GM21576 (cell line): ENCODE data around the gene BRD3OS.

Experiments
- ATAC-seq: cut with Tn5 transposase; IDR thresholded peaks from one replicate; pipeline ENCODE4 v1.9.1; 2021; ENCODE audit warnings: mild to moderate bottlenecking, moderate library complexity; ENCODE audit not compliant: unreplicated experiment

BRD3OS gene

DNA sequence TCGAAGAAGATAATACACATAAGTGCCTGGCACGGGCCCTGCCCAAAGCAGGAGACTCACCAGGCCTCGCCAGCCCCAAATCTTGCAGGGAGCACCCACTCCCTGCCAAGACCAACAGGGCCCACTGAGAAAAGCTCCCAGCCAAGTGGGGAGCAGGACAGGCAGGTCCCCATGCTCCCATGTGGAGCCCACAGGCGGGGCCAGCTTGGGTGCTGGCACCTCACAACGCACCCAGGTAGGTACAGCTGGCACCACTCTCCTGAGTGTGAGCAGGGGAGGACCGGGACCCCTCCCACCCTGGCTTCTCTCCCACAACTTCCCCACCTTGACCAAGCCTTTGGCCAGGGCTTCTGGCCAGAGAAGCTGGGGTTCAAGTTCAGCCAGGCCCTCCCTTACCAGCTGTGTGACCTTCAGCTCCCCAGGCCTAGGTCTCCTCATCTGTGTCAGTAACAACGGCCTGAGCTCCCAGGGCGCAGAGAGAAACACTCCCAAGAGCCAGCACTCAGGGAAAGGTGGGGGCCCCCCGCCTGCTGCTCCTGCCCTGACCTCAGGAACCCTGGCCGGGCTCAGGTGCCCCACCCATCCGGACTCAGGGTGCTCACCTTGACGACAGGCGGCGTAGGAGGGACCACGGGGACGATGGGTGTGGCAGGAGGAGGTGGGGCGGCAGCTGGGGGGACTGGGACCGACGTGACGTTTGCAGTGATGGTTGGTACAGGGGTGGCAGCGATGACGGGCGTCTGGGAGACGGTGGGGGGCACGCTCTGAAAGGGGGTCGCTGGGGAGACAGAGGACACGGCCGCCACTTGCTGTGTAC is 24.7 kb downstream of the BRD3OS start:
- no peak for ATAC-seq

DNA sequence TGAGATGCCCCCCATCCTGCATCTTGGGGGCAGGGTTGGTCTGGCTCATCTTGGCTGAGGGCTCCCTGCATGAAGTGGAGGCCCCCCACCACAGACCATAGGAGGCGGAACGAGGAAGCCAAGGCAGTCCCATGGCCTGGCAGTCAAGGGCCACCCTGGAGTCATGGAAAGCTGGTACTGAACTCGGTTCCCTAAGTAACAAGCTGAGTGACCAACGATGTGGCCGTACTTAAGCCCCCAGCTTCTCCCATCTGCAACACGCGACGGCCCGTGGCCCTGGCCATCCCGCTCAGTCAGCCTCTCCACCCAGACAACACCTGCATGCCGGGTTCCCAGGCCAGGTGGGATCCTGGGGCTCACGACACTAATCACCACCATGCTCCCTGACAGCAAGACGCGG is 25.4 kb downstream of the BRD3OS start:
- no peak for ATAC-seq

DNA sequence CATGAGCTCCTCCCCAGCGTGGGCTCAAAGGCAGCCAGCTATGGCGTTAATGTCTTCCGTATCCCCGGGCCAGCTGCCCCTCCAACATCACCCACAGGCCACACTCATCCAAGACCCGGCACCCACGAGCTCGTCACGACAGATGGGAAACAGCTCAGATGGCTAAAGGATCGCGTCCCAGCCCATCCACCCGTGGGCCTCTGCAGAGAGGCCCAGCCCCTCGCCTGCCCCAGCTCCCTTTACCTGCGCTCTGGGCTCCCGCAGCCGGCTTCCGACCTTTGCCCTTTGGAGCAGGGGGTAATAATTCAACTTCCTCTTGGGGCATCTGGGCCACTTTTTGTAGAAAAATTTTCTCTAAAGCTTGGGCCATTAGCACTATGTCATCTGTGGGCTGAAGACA is 26.0 kb downstream of the BRD3OS start:
- no peak for ATAC-seq

DNA sequence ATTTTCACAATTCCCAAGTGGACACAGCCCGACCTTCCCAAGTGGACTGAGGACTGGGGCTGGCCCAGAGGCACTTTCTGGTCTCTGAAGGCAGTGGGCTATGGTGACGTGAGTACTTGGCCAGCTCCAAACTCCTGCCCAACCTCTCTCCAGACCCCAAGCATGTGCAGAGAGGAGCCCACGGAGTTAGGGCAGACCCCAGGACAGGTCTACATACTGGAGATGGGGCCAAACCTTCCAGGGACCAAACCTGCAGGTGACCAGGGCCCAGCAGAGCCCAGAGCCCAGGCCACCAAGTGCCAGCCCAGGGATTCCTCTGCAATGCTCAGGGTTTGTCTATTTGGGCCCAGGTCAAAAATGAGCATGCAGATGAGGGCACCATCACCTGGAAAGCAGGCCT is 27.2 kb downstream of the BRD3OS start:
- no peak for ATAC-seq

GRCh38 chr9:134052941-134053340 is 27.7 kb downstream of the BRD3OS start:
- no peak for ATAC-seq

DNA sequence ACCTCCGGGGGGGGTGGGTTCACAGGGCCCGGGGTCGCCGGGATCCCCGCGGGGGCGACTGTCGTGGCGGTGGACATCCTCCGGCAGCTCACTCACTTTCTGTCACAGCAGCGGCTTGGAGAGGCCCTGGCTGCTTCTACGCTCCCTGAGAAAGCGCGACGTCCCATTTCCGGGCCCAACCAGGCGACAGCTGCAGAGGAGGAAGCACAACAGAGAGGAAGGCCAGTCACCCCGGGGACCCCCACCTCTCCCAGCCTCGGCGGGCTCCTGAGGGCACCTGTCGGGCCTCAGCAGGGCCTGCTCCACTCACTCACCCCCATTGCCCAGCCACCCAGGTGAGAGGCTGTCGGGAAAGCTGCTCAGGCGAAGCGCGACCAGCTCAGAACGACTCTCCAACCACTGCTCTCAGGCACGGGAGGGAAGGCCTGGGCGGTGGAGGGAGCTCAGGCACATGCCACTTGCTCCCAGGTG is 28.2 kb downstream of the BRD3OS start:
- no peak for ATAC-seq

DNA sequence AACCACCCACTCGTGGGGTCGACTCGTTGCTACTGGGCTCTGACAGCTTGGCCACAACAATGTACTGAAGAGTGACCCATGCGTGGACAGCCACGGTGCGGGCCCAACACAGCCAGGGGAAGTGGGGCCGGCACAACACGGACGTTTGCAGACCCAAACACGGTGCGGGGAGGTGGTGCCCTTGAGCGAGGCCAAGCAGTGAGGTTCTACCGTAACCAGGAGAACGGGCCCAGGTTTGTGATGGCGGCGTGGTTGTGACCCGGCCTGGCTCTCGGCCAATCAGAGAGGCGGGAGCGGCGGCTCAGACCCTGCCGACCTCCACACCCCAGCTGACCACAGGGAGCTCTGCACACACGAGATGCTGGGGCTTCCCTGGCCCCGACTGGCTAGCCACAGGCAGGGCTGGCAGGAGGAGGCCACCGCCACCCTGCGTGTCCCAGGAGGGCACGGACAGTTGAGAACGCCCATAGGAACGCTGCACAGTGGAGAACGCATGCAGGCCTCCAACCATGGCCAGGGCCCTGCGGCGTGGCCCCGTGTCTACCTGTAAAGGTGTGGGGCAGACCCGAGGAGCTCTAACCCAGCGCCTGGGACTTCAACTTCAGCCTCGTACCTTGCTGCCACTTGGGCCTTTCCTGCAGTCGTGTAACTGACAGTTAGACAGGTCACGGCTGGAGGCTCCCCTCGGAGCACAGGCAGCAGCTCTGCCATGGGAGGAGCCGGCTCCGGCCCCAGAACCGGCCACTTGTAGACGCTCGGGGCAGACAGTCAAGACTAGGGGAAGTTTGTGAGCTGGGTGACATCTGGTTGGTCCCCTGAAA is 28.9 kb downstream of the BRD3OS start:
- no peak for ATAC-seq

- no peak for ATAC-seq
These were observed 29.9 kb downstream of the BRD3OS start for GRCh38 chr9:134054891-134055811.

DNA sequence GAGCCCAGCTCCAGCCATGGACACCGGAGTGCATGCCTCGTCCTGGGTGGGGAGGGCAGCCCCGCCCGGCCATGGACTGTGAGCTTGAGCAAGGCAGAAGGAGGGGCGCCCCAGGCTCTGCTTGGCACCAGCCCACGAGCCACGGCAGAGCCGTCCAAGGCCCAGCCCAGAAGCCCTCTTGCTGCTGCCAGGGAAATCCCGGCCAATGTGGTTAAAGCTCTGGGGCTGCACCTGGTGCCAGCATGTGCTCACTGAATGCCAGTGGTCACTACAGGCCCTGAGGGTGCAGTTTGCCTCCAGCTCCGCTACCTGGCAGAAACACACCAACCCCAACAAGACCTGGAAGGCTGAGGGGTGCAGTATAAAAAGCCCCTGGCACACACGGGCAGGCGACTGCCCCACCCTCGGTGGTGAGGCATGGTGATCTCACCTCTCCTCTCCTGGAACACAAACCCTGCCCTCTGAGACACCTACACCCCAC is 30.7 kb downstream of the BRD3OS start:
- no peak for ATAC-seq

DNA sequence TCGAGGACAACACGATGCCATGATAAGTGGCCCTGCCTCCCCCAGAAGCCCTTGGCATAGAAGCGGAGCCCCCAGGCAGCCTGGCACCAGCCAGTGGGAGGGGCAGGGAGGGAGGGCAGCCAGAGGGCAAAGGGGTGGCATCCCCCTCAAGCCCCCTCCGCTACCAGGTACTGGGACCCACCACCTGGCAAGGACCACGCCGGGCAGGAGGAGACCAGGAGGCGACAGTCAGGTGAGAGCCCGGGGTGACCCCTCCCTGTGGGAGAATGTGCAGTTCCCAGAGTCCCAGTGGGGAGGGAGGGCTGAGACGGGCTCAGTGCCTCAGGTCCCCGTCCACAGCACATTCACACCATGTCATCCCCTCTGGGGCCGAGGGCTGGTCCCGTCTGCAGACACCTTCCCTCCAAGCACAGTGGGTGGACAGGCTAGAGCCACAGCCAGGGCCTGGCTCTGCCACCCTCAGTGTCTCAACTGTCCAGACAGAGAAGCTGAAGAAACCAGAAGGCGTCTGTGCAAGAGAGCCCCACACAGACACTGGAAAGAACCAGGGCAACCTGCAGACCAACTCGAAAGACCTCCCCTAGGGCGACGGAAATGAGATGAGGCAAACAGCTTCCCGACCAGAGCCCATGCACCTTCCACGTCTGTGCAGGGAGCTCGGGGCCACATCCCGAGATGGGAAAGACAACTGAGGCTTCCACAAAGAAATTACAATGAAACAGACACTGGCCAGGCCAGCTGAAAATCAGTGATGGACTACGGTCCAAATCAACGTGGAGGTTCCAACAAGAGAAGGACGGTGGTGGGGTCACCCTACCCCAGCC is 31.4 kb downstream of the BRD3OS start:
- no peak for ATAC-seq

GRCh38 chr9:134057307-134057657 is 32.0 kb downstream of the BRD3OS start:
- ATAC-seq, result no peak

DNA sequence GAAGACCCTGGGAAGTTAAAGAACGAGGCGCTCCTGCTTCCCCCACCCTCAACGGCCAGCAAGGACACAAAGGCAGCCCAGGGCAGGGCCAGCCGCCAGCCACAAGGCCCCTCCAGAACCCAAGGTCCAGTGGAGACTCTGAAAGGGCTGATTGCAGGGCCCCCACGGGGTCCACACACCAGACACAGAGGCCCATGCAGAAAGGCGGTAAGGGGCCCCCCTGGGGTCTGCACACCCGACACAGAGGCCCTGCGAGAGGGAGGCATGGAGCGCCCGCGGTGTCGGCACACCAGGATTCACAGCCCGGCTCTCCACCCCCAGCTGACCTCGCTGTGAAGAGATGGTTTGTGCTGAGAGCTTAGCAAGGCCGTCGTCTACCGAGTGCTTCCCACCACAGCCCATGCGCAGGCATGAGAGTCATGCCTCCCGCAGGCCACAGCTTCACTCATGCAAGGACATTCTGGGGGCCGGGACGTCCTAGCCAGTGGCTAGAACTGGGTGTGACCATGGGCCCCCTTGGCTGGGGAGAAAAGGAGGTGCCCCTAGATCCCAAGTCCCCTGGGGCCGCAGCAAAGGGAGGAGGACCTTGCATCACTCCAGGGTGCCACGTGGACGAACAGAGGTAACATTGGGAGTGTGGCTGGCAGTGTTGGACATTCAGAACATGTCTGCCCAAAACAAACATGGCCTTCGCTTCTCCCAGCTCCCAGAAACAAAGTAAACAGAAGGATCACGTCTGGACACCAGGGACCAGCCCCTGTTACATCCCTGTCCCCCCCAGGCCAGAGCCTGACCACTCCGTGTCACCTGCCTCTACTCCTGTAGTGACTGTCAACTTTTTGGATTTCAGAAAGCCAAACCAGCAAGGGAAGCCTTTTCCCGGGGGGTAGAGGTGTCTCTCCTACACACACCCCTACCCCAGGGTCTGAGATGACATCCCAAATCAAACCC is 32.7 kb downstream of the BRD3OS start:
- no peak for ATAC-seq

- no peak for ATAC-seq
These were observed 33.4 kb downstream of the BRD3OS start for GRCh38 chr9:134058716-134059115.

DNA sequence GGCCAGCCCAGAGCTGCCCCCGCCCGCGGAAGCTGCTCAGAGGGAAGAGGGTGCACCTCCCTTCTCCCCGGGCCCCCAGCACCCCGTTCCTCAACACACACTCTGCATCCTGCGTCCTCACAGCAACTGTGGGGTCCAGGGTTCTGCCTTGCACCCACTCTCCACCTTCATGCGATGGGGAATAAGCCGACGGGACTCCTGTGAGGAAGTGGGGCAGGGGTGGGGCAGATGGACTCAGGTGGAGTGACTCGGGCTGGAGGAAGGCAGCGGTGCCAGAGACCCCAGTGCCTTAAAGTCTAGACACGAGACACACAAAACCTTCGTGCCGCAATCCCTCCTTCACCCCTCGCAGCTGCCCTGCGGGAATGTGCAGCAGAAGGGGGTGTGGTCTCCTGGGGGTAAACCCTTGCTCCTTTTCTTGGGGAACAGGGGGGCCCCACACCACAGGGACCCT is 33.9 kb downstream of the BRD3OS start:
- no peak for ATAC-seq

GRCh38 chr9:134059661-134060395 is 34.5 kb downstream of the BRD3OS start:
- peak; percentile 64 for ATAC-seq

GRCh38 chr9:134060546-134060945 is 35.3 kb downstream of the BRD3OS start:
- no peak for ATAC-seq

GRCh38 chr9:134061019-134061687 is 35.9 kb downstream of the BRD3OS start:
- ATAC-seq, result no peak
